HCT116 (cell line): ENCODE data around the gene UTS2R.

Experiments
- ATF3 ChIP-seq: IDR thresholded peaks from 2 replicates; pipeline ENCODE4 v1.6.1; 2012
- CEBPB ChIP-seq: IDR thresholded peaks from 2 replicates; pipeline ENCODE4 v1.6.1; 2012; ENCODE audit warnings: low read depth
- CTCF ChIP-seq, 3 experiments: fragments of 200-600 bp in 1 of 3; sonication (generic) in 1 of 3; IDR thresholded peaks in 2 of 3; conservative IDR thresholded peaks in 1 of 3; 2 replicates each; pipeline ENCODE4 v1.5.1; 2012 to 2017; ENCODE audit warnings: low read depth in 2 of 3, low read length in 2 of 3, antibody characterized with exemption in 1 of 3, borderline replicate concordance in 1 of 3, control low read depth in 1 of 3, mild to moderate bottlenecking in 1 of 3, mixed read lengths in 1 of 3, mixed run types in 1 of 3, moderate library complexity in 1 of 3; ENCODE audit not compliant: insufficient read depth in 1 of 3
- EGR1 ChIP-seq: IDR thresholded peaks from 2 replicates; pipeline ENCODE4 v1.6.1; 2012; ENCODE audit warnings: low read depth
- EZH2 ChIP-seq: fragments of 200-600 bp; sonication (generic); IDR thresholded peaks from 2 replicates; pipeline ENCODE4 v1.6.1; 2017; ENCODE audit warnings: antibody characterized with exemption, mixed run types
- POLR2A ChIP-seq: IDR thresholded peaks from 2 replicates; pipeline ENCODE4 v1.7.0; 2011; ENCODE audit warnings: borderline replicate concordance; ENCODE audit not compliant: insufficient read depth, insufficient read length; ENCODE audit errors: extremely low read depth
- POLR2AphosphoS5 ChIP-seq: IDR thresholded peaks from 2 replicates; pipeline ENCODE4 v1.6.1; 2011; ENCODE audit warnings: mild to moderate bottlenecking, low read depth, low read length, moderate library complexity
- REST ChIP-seq: IDR thresholded peaks from 2 replicates; pipeline ENCODE4 v1.6.1; 2012; ENCODE audit warnings: low read depth
- ZFX ChIP-seq: fragments of 450-650 bp; IDR thresholded peaks from 2 replicates; pipeline ENCODE4 v1.6.1; 2017

- TF ChIP-seq POLR2A (no peak), CTCF (IDR thresholded peaks at IDR 0.05 in 2 of 3, conservative IDR thresholded peaks at IDR 0.05 in 1 of 3; ENCODE audit: borderline replicate concordance in 1 of 3, insufficient read depth in 1 of 3, low read depth in 2 of 3, low read length in 2 of 3) (no peak), EZH2 (no peak), CEBPB (no peak), EGR1 (no peak), REST (no peak), ATF3 (no peak), POLR2AphosphoS5 (no peak), ZFX (no peak)
Observed at GRCh38 chr17:82419540-82419939, 48.0 kb downstream of the UTS2R start.
